Measurements from ENCODE around the gene RALGAPA2. TPM values are rescaled to one million over a fixed set of nuclear protein-coding genes. Genes with fewer than 3 reads are reported as not detected.
A peak's percentile ranks its signal among the peaks of the same experiment; 100 is the strongest.

RALGAPA2 gene
- total RNA-seq, 1 donor from 2014 or later = 88.9 TPM

GRCh38 chr20:20573797-20574196 lies 138.6 kb downstream of the RALGAPA2 start:
- ATAC-seq = no peak
- TF ChIP-seq CTCF (IDR thresholded peaks at IDR 0.05) = no peak
- no peak overlapping the region for H3K27ac ChIP-seq
- no peaks in the 10 kb centered on the region for H3K4me1 ChIP-seq
- H3K27me3 ChIP-seq = no peaks in the 10 kb centered on the region
- intact Hi-C loops (cut with DNase I) = no loop called here
- peaks cover 76% of the 10 kb centered on the region for H3K36me3 ChIP-seq
- no peaks in the 10 kb centered on the region for H3K9me3 ChIP-seq
- no peak for DNase-seq
- no peak overlapping the region for H3K4me3 ChIP-seq

- no peak overlapping the region for H3K4me3 ChIP-seq
- ATAC-seq (no peak), DNase-seq (no peak)
- no peak overlapping the region for H3K27ac ChIP-seq
- no peaks in the 10 kb centered on the region for H3K9me3 ChIP-seq
- peaks cover 58% of the 10 kb centered on the region for H3K36me3 ChIP-seq
- H3K27me3 ChIP-seq = no peaks in the 10 kb centered on the region
- TF ChIP-seq CTCF (IDR thresholded peaks at IDR 0.05) = no peak
- intact Hi-C loops (cut with DNase I) = no loop called here
- H3K4me1 ChIP-seq = no peaks in the 10 kb centered on the region
Observed at GRCh38 chr20:20571068-20571780, 141.2 kb downstream of the RALGAPA2 start.

- peaks cover 46% of the 10 kb centered on the region for H3K36me3 ChIP-seq
- no peak overlapping the region for H3K4me3 ChIP-seq
- ATAC-seq = peak; percentile 47
- H3K27me3 ChIP-seq = no peaks in the 10 kb centered on the region
- H3K4me1 ChIP-seq = no peaks in the 10 kb centered on the region
- peak; percentile 60 for TF ChIP-seq CTCF (IDR thresholded peaks at IDR 0.05)
- H3K9me3 ChIP-seq = no peaks in the 10 kb centered on the region
- no peak overlapping the region for H3K27ac ChIP-seq
- intact Hi-C loops (cut with DNase I) = no loop called here
- no peak for DNase-seq
Observed at GRCh38 chr20:20568604-20569205, 143.7 kb downstream of the RALGAPA2 start.

- no peaks in the 10 kb centered on the region for H3K27me3 ChIP-seq
- no peak for TF ChIP-seq CTCF (IDR thresholded peaks at IDR 0.05)
- H3K36me3 ChIP-seq = peaks cover 36% of the 10 kb centered on the region
- no peak overlapping the region for H3K27ac ChIP-seq
- no peak overlapping the region for H3K4me3 ChIP-seq
- DNase-seq (no peak), ATAC-seq (no peak)
- no peaks in the 10 kb centered on the region for H3K4me1 ChIP-seq
- no peaks in the 10 kb centered on the region for H3K9me3 ChIP-seq
- intact Hi-C loops (cut with DNase I) = no loop called here
Observed at GRCh38 chr20:20567712-20568111, 144.7 kb downstream of the RALGAPA2 start.

- no peak for ATAC-seq
- no peak overlapping the region for H3K4me3 ChIP-seq
Observed at GRCh38 chr20:20566516-20566915, 145.9 kb downstream of the RALGAPA2 start.

More at GRCh38 chr20:20566516-20566915, 145.9 kb downstream of the RALGAPA2 start:
- TF ChIP-seq CTCF (IDR thresholded peaks at IDR 0.05) = no peak
- Histone ChIP-seq H3K4me1 (no peaks in the 10 kb centered on the region), H3K36me3 (peaks cover 34% of the 10 kb centered on the region), H3K9me3 (no peaks in the 10 kb centered on the region), H3K27me3 (no peaks in the 10 kb centered on the region), H3K27ac (no peak overlapping the region)
- intact Hi-C loops (cut with DNase I) = no loop called here
- DNase-seq = no peak
